Measurements from ENCODE around the gene PHF13. TPM values are rescaled to one million over a fixed set of nuclear protein-coding genes. Genes with fewer than 3 reads are reported as not detected.

The PHF13 gene
- total RNA-seq, 6 experiments from 2014 or later: 2.7 to 6.2 (median 4.5) TPM

- no peak overlapping the region for H3K27ac ChIP-seq
These were observed 21.1 kb upstream of the PHF13 start for GRCh38 chr1:6592441-6592840.

DNA sequence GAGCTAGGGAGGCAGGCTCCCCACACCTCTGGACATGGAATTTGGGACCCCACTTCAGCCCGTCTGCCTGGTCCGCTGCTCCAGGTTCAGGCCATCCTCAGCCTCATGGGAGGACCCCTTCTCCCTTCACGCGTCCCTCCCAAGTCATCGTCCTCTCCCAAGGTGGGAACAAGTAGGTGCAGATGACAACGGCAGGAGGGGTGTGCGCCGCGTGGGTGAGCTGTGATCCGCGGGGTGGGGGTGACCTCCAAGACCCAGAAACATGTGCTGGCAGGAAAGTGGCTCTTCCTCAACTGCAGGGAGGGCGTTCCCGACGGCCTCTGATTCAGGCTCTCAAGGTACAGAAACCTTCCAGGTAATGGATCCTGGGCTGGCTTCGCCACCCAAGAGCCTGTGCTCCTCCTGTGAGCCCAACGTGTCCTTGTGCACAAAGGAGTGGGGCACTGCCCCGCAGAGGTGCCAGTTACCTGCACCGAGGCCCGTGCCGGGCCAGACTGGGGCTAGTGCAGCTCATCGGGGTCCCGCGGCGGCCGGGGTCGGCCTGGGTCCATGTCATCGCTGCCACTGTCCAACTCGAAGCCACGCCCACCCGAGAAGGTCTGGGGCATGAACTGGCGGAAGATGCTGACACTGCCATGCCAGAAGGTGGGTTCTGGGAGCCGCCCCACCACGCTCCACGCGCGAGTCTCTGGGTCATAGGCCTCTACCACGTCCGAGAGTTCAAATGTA lies 20.5 kb upstream of the PHF13 start:
- Histone ChIP-seq H3K27ac (no peak overlapping the region), H3K4me1 (peaks cover 0 to 19% (median 4%) of the 10 kb centered on the region in 4 donors), H3K27me3 (no peaks in the 10 kb centered on the region), H3K4me3 (no peak overlapping the region), H3K36me3 (peaks cover 0 to 95% (median 48%) of the 10 kb centered on the region in 4 donors), H3K9me3 (no peaks in the 10 kb centered on the region)
- ATAC-seq: no peak
- intact Hi-C loops (cut with DNase I): no loop called here
- no CpG with 5 or more reads among the region's 38 CpGs for WGBS (ENCODE audit: insufficient coverage, low coverage, low lambda C conversion rate, missing lambda C conversion rate)
- TF ChIP-seq CTCF (IDR thresholded peaks at IDR 0.05) (no peak), POLR2A (IDR thresholded peaks at IDR 0.05) (no peak)
- no peak for DNase-seq

More at GRCh38 chr1:6592441-6592840, 21.1 kb upstream of the PHF13 start:
- intact Hi-C loops (cut with DNase I): no loop called here
- no peak for TF ChIP-seq POLR2A (IDR thresholded peaks at IDR 0.05)
- no peak for TF ChIP-seq CTCF (IDR thresholded peaks at IDR 0.05)
- Histone ChIP-seq H3K36me3 (peaks cover 0 to 89% (median 45%) of the 10 kb centered on the region in 4 donors), H3K9me3 (no peaks in the 10 kb centered on the region), H3K4me1 (peaks cover 0 to 13% (median 1%) of the 10 kb centered on the region in 4 donors), H3K4me3 (no peak overlapping the region), H3K27me3 (no peaks in the 10 kb centered on the region)
- 40% methylated on average over 1 of the region's 5 CpGs for WGBS (ENCODE audit: insufficient coverage, low coverage, low lambda C conversion rate, missing lambda C conversion rate)
- ATAC-seq: no peak
- DNase-seq: no peak

DNA sequence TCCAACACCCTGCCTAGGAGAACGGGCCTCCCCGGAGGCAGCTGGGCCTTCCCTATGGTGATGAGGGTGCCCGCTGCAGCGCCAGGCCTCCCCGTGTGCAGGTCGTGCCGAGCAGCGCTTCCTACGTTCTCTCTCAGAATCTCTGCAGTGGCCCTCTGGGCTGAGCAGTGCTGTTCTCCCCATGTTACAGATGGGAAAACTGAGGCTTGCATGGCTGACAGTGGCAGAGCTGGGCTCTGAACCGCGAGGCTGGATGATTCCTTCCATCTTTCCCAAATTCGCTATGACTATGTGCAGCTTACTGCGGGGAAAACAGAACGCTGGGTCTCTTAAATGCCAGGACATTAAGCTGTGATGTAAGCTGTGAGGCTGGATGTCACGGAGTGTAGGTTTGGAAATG lies 19.7 kb upstream of the PHF13 start:
- H3K9me3 ChIP-seq: no peaks in the 10 kb centered on the region
- TF ChIP-seq CTCF (IDR thresholded peaks at IDR 0.05): no peak
- TF ChIP-seq POLR2A (IDR thresholded peaks at IDR 0.05): no peak
- intact Hi-C loops (cut with DNase I): no loop called here
- 93% methylated on average over 6 of the region's 15 CpGs for WGBS (ENCODE audit: insufficient coverage, low coverage, low lambda C conversion rate, missing lambda C conversion rate)
- H3K4me1 ChIP-seq: peaks cover 0 to 27% (median 4%) of the 10 kb centered on the region in 4 donors
- H3K36me3 ChIP-seq: peaks cover 0 to 97% (median 50%) of the 10 kb centered on the region in 4 donors
- H3K4me3 ChIP-seq: no peak overlapping the region
- H3K27ac ChIP-seq: no peak overlapping the region
- ATAC-seq (no peak), DNase-seq (no peak)
- H3K27me3 ChIP-seq: no peaks in the 10 kb centered on the region

DNA sequence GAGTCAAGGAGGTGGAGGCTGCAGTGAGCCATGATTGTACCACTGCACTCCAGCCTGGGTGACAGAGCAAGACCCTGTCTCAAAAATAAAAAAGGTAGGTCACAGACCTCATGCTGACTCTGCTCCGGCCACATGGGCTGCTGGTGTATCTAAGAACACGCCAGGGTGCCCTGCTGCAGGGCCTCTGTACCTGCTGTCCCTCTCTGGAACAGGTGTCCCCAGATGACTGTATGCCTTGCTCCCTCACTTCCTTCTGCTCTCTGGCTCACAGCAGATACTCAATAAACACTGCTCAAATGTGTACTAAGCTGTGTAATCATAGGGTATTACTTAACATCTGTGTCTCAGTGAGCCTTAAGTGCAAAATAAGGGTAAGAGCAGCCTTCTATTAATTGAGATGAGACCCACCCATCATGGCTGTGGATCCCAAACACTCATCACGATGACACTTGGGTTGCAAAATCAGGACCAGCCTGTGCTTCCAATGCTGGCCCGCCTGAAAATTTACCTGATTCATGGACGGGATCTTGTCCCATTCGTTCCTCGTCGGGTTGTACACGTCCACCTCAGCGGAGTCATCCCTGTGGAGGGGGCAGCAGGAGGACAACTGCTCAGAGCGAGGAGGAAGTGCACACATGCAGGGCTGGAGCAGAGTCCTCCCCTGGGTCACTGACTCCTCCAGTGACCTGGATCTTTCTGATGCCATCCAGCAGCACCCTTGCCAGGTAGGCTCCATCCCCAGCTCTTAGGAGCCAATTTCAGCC lies 18.4 kb upstream of the PHF13 start:
- intact Hi-C loops (cut with DNase I): no loop called here
- ATAC-seq (no peak), DNase-seq (no peak)
- Histone ChIP-seq H3K27ac (no peak overlapping the region), H3K4me3 (no peak overlapping the region), H3K36me3 (peaks cover 0 to 90% (median 48%) of the 10 kb centered on the region in 4 donors), H3K9me3 (no peaks in the 10 kb centered on the region), H3K4me1 (peaks cover 0 to 40% (median 10%) of the 10 kb centered on the region in 4 donors), H3K27me3 (no peaks in the 10 kb centered on the region)
- WGBS (ENCODE audit: insufficient coverage, low coverage, low lambda C conversion rate, missing lambda C conversion rate): 77% methylated on average over 10 of the region's 11 CpGs
- no peak for TF ChIP-seq CTCF (IDR thresholded peaks at IDR 0.05)
- no peak for TF ChIP-seq POLR2A (IDR thresholded peaks at IDR 0.05)
